Breast epithelium (tissue), 4 donors: ENCODE results near the gene NAPB. TPM values are rescaled to one million over a fixed set of nuclear protein-coding genes. Genes with fewer than 3 reads are reported as not detected.

Source experiments
- DNase-seq, 2 donors: peaks; one replicate each; pipeline ENCODE4 v3.0.0-alpha.2; 2019; ENCODE audit warnings: low spot score in 2 of 2
- H3K27ac ChIP-seq, 2 donors: fragments of 200-600 bp; sonication (generic) in 1 of 2; one replicate each; pipeline ENCODE4 v1.5.1; 2016 to 2019; ENCODE audit warnings: mild to moderate bottlenecking in 1 of 2
- H3K27me3 ChIP-seq, 2 donors: fragments of 200-600 bp; sonication (generic) in 1 of 2; one replicate each; pipeline versions ENCODE4 v1.5.1 to v1.6.0; 2017 to 2019; ENCODE audit warnings: control low read depth in 1 of 2, mild to moderate bottlenecking in 1 of 2
- H3K36me3 ChIP-seq: fragments of 200-600 bp; one replicate; pipeline ENCODE4 v1.5.1; 2019
- H3K4me1 ChIP-seq, 2 donors: fragments of 200-600 bp; sonication (generic); one replicate each; pipeline ENCODE4 v1.5.1; 2016 to 2019; ENCODE audit warnings: control low read depth in 1 of 2
- H3K4me3 ChIP-seq, 3 donors: fragments of 200-600 bp; sonication (generic); 1 replicate in 2 of 3; 2 replicates in 1 of 3; pipeline ENCODE4 v1.5.1; 2016 to 2019; ENCODE audit warnings: mild to moderate bottlenecking in 3 of 3, moderate library complexity in 2 of 3
- H3K9me3 ChIP-seq, 2 donors: fragments of 200-600 bp; sonication (generic) in 1 of 2; one replicate each; pipeline ENCODE4 v1.5.1; 2016 to 2019; ENCODE audit warnings: control low read depth in 1 of 2
- CTCF ChIP-seq, 3 donors: fragments of 450-650 bp; IDR thresholded peaks; one replicate each; pipeline ENCODE4 v1.5.1; 2016 to 2017; ENCODE audit warnings: antibody characterized with exemption in 3 of 3, mild to moderate bottlenecking in 3 of 3, moderate library complexity in 3 of 3
- POLR2A ChIP-seq: fragments of 450-650 bp; IDR thresholded peaks from one replicate; pipeline ENCODE4 v1.6.1; 2016; ENCODE audit warnings: antibody characterized with exemption, mild to moderate bottlenecking, moderate library complexity
- POLR2AphosphoS5 ChIP-seq, 3 donors: sonication (generic); formaldehyde crosslinking; IDR thresholded peaks; one replicate each; pipeline ENCODE4 v1.6.1; 2017; ENCODE audit warnings: antibody characterized with exemption in 3 of 3
- intact Hi-C: fragments of 100-400 bp; cut with DNase I; formaldehyde crosslinking; loops from one replicate; pipeline ENCODE4 v1.15.1; 2023; ENCODE audit warnings: low total_unique reads
- total RNA-seq, 3 donors: library from RNA; depleted of rRNA; stranded (reverse); fragments of >200 nt; gene quantifications; one replicate each; pipeline ENCODE4 v1.1.0, GENCODE V29; 2016

The NAPB gene
- total RNA-seq, 3 donors from 2014 or later = 10.4 to 20.1 (median 16.1) TPM

DNA sequence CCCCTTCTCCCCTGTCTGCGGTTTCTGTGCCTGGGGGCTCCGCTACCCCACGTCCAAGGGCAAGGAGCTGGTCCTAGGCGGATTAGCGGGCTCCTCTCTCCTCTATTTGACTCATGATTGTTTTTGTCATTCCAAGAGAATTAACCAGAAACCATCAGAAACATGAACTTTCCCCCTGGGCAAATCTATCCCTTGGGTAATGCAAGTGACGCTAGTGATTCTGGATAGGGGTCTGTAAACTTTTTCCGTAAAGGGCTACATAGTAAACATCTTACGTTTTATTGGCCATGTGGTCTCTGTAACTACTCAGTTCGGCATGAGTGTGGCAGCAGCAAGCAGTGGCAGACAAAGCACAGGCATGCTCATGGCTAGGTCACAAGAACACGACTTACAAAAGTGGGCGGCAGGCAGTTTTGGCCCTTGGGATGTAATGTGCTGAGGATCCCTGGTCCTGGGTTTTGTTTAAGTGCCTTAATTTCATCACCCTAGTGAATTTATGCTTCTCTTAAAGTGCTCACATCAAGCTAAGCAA, 30.7 kb upstream of the NAPB start:
- Histone ChIP-seq H3K9me3 (no peaks in the 10 kb centered on the region), H3K36me3 (no peaks in the 10 kb centered on the region), H3K27ac (no peak overlapping the region), H3K27me3 (no peaks in the 10 kb centered on the region), H3K4me1 (no peaks in the 10 kb centered on the region), H3K4me3 (no peak overlapping the region)
- TF ChIP-seq POLR2AphosphoS5 (IDR thresholded peaks at IDR 0.05) = no peak
- no peak for TF ChIP-seq CTCF (IDR thresholded peaks at IDR 0.05)
- no peak for TF ChIP-seq POLR2A
- intact Hi-C loops = no loop called here
- DNase-seq = no peak

DNA sequence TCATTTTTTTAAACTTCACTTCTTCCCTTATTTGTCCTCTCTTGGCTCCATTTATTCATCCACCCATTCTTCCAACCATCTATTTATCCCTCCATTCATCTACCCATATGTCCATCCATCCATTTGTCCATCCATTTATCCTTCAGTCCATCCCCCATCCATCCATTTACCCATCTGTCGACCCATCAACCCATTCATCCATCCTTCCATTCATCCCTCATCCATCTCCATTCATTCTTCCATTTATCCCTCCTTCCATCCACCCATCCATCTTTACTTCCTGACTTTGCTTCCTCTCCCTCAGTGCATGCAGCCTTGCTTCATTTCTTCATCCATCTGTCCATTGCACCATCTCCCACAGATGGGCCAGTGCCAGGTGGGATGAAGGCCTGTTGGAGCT, 29.6 kb upstream of the NAPB start:
- no peaks in the 10 kb centered on the region for H3K36me3 ChIP-seq
- H3K4me3 ChIP-seq = no peak overlapping the region
- DNase-seq = no peak
- no peaks in the 10 kb centered on the region for H3K9me3 ChIP-seq
- no peaks in the 10 kb centered on the region for H3K27me3 ChIP-seq
- intact Hi-C loops = no loop called here
- TF ChIP-seq POLR2A (no peak), CTCF (IDR thresholded peaks at IDR 0.05) (no peak), POLR2AphosphoS5 (IDR thresholded peaks at IDR 0.05) (no peak)
- H3K27ac ChIP-seq = no peak overlapping the region
- no peaks in the 10 kb centered on the region for H3K4me1 ChIP-seq

DNA sequence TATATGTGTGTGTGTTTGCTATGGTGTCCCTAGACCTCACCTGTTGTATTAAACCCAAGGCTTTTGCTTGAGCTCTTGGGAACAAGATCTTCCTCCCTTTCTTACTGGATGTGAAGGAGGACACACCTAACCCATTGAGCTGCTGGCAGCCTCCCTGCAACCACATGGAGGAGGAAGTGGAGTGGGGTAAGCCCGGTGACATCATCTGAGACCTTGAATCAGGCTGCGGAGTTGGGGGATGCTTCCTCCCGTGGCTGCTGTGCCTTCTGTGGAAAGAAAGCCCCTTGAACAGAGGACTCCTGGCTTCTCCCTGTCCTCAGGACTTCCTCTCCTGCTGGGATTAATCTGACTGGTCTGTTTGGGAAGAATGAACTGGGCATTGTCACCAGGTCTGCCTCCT, 28.1 kb upstream of the NAPB start:
- H3K4me3 ChIP-seq = no peak overlapping the region

GRCh38 chr20:23448167-23448566, 26.9 kb upstream of the NAPB start:
- no peak for DNase-seq
- H3K4me3 ChIP-seq = no peak overlapping the region
- no peaks in the 10 kb centered on the region for H3K36me3 ChIP-seq
- TF ChIP-seq POLR2A (no peak), POLR2AphosphoS5 (IDR thresholded peaks at IDR 0.05) (no peak), CTCF (IDR thresholded peaks at IDR 0.05) (no peak)
- H3K9me3 ChIP-seq = no peaks in the 10 kb centered on the region
- intact Hi-C loops = no loop called here
- no peaks in the 10 kb centered on the region for H3K27me3 ChIP-seq
- H3K27ac ChIP-seq = no peak overlapping the region
- no peaks in the 10 kb centered on the region for H3K4me1 ChIP-seq

More for the DNA sequence above, 28.1 kb upstream of the NAPB start:
- Histone ChIP-seq H3K4me1 (no peaks in the 10 kb centered on the region), H3K9me3 (no peaks in the 10 kb centered on the region), H3K27me3 (no peaks in the 10 kb centered on the region), H3K27ac (no peak overlapping the region), H3K36me3 (no peaks in the 10 kb centered on the region)
- intact Hi-C loops = no loop called here
- TF ChIP-seq CTCF (IDR thresholded peaks at IDR 0.05) (no peak), POLR2A (no peak), POLR2AphosphoS5 (IDR thresholded peaks at IDR 0.05) (no peak)
- no peak for DNase-seq

GRCh38 chr20:23446505-23446904, 25.2 kb upstream of the NAPB start:
- intact Hi-C loops = loop anchor here (2.0 kb wide), 1 partner anchor 42 kb away; no protein-coding TSS in a partner anchor
- no peaks in the 10 kb centered on the region for H3K27me3 ChIP-seq
- no peak overlapping the region for H3K27ac ChIP-seq
- no peaks in the 10 kb centered on the region for H3K9me3 ChIP-seq
- no peak for DNase-seq
- no peaks in the 10 kb centered on the region for H3K36me3 ChIP-seq
- TF ChIP-seq POLR2AphosphoS5 (IDR thresholded peaks at IDR 0.05) = no peak
- TF ChIP-seq CTCF (IDR thresholded peaks at IDR 0.05) = no peak
- no peak for TF ChIP-seq POLR2A
- no peak overlapping the region for H3K4me3 ChIP-seq
- H3K4me1 ChIP-seq = no peaks in the 10 kb centered on the region
